Stimulated activated naive CD8-positive, alpha-beta T cell treated with anti-CD3 and anti-CD28 coated beads, Interleukin-15, Interleukin-2, amounts not matched to agents 100 U/mL and 50 U/mL, for 24 hours (primary cell): ENCODE results near the gene SLC22A31.

ENCODE experiments used
- ATAC-seq: fragments of 150-1000 bp; cut with Tn5 transposase; one replicate; pipeline ENCODE4 v1.10.0; 2021
- DNase-seq: peaks from one replicate; pipeline ENCODE4 v3.0.0; 2021

The SLC22A31 gene

DNA sequence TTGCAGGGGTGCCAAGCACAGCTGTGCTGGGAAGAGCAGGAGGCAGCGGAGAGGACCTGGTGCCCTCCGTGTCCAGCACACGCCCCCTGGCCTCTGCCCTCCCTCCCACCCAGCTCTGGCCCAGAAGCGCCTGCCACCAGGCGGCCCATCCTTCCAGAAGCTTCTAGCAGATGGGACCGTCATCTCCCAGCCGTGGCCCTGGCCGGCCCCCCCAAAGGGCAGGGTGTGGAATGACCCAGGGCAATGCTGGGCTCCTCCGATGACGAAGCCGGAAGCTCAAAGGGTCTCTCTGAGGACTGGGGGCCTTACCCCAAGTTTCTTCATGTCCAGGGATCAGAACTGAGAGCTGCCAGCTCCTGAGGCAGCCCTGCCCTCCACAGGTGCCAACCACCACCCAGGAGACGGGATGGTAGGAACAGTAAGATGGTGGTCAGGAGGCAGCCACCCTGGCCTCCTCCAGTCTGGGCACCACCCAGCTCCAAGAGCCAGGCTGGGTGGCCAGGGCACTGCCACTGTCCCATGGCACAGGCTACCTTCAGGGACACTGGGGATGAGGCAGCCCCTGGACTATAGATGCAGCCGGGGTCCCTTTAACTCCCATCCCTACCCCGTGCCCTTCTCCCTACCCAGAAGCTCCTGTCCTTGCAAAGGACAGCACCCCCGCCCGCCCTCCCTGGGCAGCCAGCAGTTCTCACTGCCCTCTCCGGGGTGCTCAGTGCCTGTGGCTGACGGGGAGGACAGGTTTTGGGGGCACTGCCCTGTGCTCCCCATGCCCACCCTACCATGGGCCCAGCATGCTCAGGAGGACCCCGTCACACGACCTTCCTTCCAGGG, 35.3 kb downstream of the SLC22A31 start:
- DNase-seq (no peak), ATAC-seq (no peak)

DNA sequence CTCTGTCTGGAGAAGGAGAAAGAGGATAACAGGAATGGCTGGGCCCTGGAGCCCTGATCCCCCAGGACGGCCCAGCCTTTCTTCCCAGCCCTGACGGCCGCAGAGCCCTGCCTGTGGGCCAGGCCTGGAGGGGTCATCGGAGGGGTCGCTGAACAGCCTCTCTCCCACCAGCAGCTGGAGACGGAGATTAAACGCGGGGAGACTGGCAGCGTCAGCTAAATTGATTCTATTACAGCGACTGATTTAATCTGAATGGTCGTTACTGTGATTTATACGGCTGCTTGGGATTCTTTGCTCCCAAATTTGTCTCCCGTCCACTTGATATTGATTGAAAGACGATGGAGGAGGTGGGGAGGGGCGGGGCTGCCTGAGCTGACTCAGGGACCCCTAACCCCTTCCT, 35.9 kb downstream of the SLC22A31 start:
- DNase-seq, result no peak
- ATAC-seq, result no peak

DNA sequence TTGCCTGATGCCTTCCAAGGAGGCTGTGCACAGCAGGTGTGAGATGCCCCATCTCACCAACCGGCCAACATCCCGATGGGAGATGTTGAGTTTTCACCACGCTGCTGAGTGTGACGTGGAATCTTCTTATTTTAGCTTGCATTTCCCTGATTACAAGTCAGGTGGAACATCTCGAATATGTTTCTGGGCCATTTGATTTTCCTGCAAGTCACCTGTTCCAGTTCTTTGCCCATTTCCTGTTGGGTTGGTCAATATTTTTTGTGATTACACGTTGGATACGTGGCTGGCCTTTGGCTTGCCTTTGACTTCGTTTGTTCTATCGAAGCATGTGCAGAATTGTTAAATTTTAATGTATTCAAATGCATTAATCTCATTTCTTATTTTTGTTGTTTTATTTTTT, 37.0 kb downstream of the SLC22A31 start:
- DNase-seq (no peak), ATAC-seq (no peak)

DNA sequence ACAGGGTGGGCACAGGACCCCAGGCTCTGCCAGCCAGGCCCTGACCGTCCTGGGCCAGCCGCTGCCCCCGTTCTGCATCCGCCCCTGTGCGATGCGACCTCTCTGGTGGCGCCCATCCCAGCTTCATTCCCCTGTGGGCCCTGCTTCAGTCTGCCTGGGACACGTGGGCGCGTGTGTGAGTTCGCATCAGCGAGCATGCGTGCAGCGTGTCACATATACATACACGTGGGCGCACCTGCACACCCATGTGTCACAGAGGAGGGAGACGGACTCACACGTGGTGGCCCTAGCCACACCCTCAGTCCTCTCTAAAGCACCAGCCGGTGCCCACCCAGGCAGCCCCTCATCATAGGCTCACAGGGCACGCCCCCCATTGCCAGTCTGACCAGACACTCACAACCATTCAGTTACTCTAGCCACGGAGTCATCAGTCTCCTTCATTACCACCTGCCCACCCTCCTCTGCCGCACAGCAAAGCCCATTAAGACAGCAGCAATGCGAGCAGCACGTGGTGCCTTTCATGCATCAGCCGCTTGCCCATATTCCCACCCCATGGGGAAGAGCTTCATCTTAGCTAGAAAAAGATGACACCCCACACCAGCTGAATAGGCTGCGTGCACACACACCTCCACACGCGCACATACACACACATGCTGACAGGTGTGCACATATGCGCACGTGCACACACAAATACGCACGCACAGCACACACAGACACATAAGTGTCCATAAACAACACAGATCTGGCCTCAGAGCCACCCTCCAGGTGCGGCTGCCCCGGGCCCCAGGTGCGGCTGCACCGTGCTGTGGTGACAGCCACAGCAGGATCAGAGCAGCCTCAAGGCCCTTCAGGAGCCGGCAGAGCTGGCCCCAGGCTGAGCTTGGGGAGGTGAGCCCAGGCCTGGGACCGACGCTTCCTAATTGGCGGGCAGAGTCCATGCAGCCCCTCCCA, 38.3 kb downstream of the SLC22A31 start:
- ATAC-seq, result no peak
- no peak for DNase-seq

DNA sequence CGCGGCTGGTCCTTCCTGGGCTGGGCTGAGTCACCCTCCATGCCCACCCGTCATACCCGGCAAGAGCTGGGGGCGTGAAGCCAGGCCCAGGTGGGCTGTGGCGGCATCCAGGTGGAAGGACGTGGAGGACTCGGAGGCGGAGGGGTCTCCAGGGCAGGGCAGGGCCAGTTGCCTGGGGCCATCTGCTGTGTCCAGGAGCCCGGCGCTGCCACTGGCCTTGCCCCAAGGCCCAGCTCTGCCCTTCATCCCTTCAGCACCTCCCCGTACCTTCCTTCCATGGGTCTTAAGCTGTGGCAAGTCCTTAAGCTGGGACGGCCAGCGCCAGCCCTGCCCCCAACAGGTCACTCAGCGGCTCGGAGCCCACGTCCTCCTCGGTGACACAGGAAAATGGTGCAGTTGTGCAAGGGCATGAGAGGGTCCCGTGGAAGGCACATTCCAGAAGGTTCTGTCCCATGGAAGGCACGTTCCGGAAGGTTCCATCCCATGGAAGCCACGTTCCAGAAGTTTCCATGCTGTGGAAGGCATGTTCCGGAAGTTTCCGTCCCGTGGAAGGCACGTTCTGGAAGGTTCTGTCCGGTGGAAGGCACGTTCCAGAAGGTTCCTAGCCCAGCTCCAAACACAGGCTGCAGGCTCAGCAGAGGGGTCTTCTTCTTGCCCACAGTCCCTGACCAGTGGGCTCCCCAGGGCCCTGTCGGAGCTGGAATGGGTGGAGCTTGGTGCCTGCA, 39.2 kb downstream of the SLC22A31 start:
- DNase-seq (no peak), ATAC-seq (no peak)

DNA sequence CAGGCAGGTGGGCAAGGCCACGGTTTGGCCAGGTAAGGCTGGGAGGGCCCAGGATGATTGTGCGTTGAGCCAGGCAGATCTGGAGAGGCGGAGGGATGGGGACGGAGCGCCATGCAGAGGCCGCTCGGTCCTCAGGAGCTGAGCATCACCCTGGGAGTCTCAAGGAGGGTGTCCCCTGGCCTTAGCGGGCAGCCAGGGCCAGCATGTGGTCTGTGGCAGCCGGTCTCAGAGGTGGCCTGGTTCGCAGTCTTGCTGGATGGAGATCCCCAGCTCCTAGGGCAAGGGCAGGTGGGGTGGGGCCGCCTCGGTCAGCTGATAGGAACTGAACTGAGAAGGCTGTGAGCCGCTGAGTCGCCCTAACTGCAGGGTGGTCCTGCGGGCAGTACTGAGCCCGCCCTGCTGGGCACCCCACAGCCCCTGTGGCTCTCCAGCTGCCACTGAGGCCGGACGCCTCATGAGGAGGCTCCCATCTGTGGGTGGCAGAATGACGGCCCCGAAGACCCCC, 40.4 kb downstream of the SLC22A31 start:
- no peak for ATAC-seq

DNA sequence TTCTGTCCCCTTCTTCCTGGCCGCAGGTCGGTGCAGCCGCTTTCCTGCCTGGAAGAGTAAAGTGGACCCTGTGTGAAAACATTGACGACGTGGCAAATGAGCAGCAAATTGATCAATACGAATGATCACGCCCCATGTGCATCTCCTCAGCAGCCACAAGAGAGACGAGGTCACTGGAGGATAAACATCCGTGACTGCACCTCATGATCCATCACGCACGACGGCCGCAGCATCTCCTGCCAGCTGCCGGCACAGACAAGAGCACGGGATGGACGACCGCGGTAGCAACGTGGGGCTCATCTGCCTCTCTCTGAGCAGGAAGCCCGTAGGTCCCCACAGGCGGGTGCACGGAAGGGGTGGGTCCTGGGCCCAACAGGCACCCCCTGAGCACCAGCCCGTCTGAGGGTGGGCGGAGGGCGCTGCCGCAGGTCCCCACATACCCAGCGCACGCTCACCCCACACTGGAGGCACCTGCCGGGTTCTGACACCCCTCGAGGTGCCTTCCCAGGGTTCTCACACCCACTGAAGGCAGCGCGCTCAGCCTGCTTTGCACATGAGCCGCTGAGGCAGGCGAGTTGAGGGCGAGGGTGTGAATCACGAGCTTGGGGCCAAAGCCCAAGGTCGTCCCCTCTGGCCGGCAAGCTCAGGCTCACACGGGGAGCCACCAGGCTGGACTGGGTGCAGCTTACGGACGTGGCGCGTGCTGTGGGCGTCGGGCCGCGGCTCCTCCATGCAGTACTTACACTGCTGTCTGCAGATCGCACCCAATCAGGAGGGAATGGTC, 41.1 kb downstream of the SLC22A31 start:
- DNase-seq (no peak), ATAC-seq (no peak)

More for the DNA sequence above, 40.4 kb downstream of the SLC22A31 start:
- DNase-seq, result no peak

DNA sequence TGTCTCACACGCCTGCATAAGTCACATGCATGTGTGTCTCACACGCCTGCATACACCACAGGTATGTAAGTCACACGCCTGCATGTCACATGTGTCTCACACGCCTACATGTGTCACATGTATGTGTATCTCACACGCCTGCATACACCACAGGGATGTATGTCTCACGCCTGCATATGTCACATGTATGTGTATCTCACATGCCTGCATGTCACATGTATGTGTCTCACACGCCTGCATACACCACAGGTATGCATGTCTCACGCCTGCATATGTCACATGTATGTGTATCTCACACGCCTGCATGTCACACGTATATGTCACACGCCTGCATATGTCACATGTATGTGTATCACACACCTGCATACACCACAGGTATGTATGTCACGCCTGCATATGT, 42.6 kb downstream of the SLC22A31 start:
- no peak for ATAC-seq
- no peak for DNase-seq

DNA sequence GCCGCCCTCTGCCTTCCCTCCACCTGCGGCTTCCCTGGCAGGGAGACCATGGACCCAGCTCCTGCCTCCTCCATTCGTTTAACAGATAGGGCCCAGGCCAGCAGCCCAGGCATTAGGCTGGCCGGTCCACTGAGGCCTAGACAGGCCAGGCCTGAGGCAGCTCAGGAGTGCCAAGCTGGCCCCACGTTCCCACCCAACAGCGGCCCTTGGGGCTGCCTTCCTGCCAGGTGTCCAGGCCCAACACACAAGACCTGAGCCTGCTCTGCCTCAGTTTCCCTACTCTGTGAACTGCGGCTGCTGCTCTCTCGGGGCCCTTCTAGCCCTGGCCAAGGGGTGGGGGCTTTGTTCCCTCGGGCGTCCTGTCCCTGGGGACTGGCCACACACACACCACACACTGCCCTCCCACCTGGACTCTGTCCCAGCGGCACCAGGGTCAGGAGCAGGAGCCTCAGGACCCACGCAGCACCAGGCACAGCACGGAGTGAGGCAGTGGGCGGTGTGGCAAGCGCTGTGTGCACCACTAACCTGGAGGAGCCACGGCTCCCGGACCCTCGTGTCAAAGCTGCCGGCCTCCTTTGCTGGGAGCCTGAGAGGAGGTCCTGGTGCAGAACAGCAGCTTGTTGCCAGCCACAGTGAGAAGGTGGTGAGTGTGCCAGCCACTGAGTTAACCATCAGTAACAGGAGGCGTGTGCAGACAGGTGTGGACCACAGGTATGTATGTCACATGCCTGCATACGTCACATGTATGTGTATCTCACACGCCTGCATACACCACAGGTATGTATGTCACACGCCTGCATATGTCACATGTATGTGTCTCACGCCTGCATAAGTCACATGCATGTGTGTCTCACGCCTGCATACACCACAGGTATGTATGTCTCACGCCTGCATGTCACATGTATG, 43.3 kb downstream of the SLC22A31 start:
- ATAC-seq (no peak), DNase-seq (no peak)

DNA sequence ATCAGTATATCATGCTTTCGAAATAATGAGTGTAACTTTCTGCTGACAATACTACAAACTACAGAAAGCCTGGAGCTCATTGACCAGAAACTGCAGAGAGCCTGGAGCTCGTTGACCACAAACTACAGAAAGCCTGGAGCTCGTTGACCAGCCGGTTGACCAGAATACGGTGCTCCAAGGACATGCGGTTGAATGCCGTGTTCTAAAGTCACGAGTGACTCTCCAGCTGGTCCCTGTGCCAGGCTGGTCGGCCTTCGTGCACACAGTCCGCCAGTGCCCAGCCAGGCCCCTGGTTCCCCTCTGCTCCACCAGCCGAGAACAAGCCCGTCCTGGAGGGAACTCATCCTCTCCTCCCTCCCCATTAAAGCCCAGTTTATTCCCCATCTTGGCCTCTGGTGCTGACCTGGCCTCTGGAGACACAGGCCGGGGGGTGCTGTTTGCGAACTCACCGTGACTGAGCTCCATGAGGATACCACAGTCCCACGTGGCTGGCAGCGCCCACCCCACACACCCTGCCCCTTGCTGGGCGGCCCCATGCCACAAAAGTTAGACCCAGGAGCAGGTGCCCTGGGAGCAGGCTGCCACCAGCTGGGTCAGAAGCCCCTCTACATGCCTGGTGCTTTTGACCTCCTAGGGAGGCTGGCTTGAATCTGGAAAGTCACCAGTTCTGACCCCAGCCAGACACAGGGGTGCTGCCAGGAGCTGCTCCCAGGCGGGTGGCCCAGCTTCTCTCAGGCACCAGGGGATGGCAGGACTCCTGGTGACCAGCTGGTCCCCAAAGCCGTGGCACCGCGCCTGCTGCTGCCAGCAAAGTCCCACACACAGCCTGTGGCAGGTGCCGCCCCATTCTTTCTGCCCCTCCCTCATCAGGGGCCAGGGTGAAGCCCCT, 44.2 kb downstream of the SLC22A31 start:
- no peak for ATAC-seq
- no peak for DNase-seq

DNA sequence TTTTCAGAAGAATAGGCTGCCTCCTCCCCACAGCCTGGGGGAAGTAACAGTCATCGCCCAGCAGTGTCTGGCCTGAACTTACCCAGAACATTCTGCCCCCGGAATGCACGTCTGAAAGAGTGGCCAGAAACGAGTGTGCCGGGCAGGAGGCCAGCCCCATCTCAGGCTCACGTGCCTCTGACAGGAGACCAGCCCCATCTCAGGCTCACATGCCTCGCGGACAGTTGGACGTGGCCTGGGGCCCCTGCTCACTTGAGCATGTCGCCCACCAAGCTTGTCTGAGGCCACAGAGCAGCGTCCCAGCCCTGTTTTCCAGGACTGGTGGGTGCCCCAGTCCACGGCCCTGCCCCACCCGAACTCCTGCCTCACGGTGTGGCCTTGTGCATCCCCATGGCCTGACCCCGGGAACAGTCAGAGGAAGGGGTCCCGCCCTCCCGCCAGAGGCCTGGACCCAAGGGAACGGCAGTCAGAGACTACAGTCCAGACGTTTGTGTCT, 45.1 kb downstream of the SLC22A31 start:
- no peak for ATAC-seq
- DNase-seq, result no peak

DNA sequence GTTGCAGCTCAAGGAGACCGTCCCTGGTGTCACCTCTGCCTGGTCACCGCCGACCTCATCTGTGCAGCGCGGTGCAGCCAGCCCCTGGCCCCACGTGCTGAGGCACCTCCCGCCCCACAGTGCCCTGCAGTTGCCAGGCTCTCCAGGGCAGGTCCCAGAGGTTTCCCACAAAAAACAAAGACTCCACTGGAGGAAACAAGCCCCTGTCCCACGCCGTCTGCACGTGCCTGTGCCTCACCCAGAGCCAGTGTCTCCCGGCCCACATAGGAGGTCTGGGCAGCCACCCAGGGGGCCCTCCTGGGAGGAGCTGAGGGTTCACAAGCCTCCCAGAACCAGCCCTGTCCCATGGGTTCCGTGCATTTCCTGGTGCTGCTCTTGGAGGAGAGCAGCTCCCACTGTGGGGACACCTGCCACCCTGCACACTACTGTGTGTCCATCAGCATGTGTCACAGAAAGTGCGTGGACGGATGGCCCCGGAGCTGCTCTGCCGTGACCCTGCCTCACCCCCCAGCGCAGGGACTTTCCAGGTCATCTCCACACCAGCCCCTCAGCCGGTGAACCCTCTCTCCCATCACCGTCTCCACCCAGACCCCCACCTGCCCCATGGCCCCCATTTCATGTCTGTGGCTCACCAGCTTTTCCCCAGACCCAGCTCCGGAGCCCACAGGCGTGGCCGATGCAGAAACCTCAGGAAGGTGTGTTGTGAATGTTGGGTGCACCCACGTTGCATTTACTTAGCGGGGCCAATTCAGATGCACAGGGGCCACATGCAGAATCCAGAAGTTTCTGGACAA, 45.8 kb downstream of the SLC22A31 start:
- DNase-seq (no peak), ATAC-seq (no peak)

DNA sequence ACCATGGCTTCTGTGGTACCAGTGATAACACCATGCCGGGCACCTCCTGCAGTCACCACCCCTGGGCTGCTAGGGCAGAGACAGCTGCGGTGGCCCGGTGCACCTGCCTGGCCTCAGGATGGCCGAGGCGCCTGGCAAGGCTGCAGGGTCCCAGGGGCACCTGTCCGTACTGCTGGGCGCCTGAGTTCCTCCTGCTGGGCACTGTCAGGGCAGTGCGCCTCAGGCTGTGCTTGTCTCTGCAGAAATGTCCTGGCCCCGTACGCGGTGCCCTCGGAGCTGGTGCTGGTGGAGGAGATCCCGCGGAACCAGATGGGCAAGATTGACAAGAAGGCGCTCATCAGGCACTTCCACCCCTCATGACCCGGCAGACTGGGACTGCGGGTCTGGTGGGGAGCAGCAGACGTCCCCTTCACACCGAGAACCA, 46.5 kb downstream of the SLC22A31 start:
- ATAC-seq (no peak), DNase-seq (no peak)

DNA sequence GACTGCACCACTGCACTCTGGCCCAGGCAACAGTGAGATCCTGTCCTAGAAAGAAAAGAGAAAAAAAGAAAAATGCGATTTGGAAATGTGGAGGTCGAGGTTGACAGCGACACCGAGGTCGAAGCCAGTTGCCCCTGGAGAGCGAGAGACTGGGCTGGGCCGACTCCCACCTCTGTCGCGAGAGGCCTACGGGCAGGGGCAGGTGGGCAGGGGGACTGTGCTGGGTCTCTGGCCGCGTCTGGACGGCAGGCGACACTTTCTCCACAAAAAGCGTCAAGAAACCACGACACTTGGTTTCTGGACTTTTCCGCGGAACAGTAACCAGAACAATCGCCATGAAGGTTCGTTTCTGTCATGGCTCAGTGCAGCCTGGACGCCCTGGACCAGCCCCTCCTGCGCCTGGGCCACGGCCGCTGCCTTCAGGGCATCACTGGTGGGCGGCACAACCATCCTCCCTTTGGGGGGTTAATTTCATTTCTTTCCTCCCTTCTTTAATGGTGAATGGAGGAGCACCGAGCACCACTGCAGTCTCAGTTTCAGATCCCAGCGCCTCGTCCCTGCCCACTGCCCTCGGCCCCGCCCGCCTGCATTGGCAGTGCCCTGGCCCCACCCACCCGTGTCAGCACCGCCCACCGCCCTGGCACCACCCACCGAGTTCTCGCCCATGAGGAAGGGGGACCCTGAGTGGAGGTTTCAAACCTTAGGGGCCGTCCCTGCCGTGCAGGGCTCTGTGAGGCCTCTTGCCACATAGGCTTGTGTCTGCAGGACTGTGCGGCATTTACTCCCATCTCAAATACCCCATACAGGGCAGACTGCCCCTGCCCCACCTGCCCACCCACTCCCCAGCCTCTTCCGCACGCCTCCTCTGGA, 47.3 kb downstream of the SLC22A31 start:
- ATAC-seq (no peak), DNase-seq (no peak)

DNA sequence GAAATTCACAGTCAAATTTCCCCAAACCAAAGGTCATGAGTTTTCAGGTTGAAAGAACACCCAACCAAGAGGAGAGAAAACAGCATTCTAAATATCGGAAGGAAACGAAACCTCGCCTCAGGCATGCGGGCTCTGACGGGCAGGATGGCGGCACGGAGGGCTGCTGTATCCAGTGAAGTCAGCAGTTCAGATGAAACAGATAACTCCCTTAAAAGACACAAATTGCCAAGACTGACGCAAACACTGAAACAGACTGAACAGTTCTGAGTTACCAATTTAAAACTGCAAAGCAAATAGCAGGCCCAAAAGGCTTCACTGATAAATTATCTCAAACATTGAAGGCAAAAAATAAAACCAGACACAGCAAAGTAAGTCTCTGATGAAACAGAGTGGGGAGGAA, 49.4 kb downstream of the SLC22A31 start:
- no peak for DNase-seq
- ATAC-seq, result no peak

DNA sequence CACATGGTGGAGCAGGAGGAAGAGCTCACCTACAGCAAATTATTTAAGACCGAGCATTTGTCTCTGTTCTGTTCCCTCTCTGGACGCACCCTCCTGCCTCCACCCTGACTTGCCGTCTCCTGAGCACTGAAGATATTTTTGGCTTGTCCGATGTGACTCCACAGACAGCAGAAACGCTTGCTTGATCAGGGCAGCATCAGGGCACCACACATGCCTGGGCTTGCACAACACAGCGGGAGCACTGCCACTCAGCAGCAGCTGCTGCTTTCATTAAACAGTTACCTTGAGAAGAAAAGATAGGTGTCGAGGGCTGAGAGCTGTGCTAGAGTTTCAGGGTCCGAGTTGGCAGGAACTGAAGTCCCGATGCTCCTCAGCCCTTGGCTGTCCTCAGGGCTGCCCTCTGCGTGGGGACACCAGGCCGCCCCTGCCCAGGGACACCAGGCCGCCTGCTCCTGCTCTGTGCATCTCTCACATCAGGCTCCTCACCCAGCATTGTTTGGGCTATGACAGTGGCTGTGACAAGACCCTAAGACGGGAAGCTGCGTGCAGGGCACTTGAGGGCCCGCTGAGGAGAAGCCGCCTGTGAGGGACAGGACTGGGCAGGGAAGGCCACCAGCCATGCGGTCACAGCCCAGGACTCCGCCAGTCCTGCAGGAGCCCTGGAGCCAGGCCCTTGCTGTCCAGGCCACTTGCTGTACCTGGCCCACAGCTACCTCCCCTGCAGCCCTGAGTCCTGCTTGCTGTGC, 50.1 kb downstream of the SLC22A31 start:
- DNase-seq (no peak), ATAC-seq (no peak)

DNA sequence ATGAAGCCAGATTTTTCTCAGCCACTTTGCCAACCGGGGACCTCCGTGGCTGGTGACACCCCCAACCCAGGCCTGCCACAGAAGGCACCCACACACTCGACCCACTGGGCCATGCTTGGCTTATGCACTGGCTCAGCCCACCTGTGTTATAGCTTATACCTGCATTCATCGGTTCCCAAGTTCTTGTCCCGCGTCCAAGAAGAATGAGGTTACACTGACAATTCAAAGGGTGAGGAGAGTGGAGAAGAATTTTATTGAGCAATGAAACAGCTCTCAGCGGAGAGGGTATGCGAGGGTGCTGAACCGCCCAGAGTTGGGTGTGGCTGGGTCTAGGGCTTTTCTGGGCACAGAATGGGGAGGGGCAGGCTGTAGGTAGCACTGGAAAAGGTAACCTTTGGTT, 51.0 kb downstream of the SLC22A31 start:
- no peak for ATAC-seq

More for the DNA sequence above, 51.0 kb downstream of the SLC22A31 start:
- DNase-seq, result no peak
